ENCODE results near the gene CRYBA2.

The CRYBA2 gene

DNA sequence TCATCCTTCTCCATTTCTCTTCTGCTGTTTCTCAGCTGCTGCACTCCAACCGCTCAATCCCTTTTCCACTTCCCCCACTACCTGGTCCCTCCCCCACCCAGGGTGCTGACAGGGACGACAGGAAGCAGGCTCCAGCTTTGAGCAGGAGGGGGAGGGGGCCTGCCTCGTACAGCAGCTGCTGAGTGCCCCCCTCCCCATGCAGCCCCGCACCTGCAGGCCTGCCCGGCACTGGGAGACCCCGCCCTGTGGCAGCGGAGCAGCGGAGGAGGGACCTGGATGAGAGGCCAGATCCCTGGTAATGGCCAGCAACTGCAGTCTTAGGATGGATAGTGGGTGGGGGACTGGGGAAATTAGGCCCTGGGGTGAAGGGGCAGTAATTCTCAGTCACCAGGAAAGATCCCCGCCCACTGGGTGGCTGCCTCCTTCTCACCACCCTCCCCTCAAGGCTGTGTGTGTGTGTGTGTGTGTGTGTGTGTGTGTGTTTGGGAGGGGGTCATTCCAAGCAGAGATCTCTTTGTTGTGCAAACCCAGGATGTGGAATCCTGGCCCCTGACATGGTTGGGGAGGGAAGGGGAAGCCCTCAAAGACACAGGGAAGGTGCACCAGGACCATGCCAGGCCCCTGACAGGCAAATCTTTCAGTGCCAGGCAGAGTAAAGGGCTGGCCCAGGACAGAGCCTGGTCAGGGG is 6.8 kb upstream of the CRYBA2 start:
- DNase-seq (ENCODE audit: low read depth in 4 of 4, low spot score in 1 of 4), result no peak

DNA sequence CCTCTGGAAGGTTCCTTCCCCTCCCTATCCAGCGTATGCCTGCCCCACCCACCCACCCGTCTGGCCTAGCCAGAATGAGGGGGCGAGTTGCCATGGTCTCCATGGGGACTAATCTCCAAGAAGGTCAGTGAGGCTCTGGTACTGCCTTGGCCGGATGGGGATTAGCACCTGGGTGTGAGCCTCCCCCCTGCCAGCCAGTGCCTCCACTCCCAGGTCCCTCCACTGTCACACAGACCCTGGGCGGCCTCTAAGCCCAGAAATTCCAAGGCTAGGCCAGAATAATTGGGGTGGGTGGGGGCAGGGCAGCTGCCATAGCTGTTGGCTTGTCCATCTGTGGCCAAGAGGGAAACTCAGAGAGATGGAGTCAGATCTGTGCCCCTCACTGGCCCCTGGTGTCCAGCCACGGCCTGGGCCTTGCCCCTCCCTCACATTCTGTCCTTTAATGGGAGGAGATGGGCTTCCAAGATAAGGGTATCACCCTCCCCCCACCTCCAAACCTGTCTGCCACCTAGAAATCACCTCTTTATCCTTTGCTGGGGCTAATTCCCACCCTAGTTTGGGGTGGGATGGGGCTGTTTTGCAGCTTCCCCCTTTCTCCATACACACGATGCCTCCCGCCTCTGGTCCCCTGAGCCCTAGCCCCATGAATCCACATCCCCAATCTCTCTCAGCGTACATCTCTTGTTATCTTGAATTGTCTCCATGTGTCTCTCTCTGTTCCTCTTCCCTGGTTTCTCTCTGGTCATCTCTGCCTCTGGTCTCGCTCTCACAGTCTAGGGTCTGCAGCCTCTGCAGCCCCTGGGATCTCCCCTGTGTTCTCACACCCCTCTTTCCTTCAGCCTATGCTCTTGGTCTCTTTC is 6.0 kb upstream of the CRYBA2 start:
- no peak for DNase-seq (ENCODE audit: low read depth in 4 of 4, low spot score in 1 of 4)

DNA sequence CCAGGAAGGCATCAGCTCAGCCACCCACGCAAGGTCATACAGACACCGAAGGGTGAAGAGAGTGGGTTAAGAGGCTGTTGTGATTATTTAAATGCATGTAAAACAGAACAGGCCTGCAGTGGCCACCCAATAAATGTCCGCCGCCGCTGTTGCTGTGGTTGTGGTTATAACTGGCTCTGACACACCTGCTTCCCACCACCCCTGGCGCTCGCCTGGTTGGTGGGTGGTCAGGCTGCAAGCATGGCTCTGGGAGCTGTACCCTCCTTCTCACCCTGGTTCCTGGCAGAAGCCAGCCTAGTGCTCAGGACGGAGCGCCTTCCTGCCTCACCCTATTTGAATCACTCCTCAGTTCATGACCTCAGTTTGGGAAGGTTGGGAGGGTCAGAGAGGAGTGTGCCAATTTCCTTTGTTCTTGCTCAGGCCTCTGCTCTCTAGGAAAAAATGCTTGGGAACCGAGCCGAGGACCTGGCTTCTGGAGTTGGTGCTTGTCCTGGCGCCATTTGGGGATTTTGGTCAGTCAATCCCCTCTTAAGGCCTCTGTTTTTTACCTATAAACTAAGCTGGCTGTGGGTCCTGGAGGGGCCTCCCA is 5.3 kb upstream of the CRYBA2 start:
- no peak for DNase-seq (ENCODE audit: low read depth in 4 of 4, low spot score in 1 of 4)

DNA sequence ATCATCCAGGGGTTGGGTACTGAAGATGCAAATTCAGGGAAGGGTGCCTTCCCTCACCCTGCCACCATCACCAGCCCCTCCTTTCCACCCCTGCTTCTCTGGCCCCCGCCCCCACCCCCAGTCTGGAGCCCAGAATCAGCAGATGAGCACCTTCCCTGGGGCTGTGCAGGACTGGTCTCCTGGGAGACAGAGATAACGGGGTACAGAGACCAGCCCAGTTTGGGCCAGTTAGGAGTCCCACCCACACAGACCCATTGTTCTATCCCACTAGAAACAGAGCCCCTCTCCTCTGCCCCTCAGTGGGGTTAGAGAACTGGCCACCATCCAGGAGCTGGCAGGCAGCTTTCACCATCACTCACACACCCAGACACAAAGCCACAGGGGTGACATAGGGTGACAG is 4.5 kb upstream of the CRYBA2 start:
- no peak for DNase-seq (ENCODE audit: low read depth in 4 of 4, low spot score in 1 of 4)

DNA sequence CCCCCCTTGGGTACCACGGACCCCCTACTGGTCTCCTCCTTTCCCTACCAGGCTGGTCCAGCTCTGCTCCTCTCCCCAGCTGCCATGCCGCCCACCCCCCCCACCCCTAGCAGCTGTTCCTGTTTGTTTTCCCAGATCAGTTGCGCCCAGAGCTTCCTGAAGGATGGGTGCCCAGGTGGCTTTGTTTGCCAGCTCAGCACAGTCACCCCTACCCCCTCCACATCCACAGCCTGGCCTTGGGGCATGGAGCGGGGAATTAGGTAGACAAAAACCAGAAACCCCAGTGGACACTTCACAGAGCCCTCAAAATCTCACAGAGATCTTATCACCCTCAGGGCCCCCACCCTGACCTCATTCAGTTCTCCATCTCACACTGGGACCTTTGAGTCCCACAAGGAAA is 3.7 kb upstream of the CRYBA2 start:
- no peak for DNase-seq (ENCODE audit: low read depth in 4 of 4, low spot score in 1 of 4)

DNA sequence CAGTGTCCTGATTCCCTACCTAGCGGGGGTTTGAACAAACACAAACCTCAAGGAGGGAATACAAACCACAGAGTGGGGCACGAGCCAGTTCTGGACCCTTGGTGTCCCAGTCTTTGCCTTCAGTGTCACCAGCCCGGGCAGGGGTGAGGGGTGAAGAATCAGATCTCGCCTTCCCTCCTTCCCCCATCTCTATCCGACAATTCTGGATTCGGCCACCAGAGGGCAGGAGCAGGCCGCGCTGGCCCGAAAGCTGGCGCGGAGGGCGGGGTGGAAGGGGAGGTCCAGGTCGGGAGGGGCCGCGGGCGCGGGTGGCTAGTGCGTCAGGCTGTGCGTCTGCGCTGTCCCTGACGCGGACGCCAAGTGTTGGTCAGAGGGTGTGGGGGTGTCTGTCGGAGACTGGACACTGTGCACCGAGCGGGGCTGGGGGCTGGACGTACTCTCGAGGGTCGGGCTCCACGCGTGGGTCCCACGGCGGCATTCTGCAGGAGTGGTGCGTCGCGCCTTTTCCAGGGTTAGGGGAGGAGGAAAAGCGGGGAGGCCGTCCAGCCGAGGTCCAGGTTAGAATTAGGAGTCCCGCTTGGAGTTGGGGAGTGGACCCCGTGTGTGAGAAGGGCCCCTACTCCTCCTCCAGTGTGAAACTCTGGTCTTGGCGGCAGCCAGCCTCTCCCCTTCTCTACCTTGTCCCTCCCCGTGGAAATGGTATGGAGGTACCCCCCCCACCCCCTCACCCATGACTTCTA is 2.9 kb upstream of the CRYBA2 start:
- peak; percentile 70 to 84 (median 72) for DNase-seq (ENCODE audit: low read depth in 4 of 4, low spot score in 1 of 4)

DNA sequence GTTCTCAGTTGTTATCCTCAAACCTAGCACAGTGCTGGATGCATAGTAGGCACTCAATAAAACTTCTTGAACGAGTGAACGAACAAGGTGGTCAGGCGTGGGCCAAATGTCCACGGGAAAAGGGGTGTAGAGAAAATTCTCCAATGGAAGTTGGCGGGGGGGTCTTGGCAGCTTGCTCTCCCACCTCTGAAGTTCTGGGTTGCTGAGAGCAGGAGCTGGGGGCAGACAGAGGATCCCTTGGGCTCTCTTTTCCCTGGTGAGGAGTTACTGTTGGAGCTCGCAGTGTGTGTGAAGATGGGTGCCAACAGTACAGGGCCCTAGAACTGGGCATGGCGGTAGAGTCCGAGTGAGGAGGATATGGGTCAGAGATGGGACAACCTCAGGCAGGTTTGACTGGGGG is 2.3 kb upstream of the CRYBA2 start:
- DNase-seq (ENCODE audit: low read depth in 4 of 4, low spot score in 1 of 4), result no peak

DNA sequence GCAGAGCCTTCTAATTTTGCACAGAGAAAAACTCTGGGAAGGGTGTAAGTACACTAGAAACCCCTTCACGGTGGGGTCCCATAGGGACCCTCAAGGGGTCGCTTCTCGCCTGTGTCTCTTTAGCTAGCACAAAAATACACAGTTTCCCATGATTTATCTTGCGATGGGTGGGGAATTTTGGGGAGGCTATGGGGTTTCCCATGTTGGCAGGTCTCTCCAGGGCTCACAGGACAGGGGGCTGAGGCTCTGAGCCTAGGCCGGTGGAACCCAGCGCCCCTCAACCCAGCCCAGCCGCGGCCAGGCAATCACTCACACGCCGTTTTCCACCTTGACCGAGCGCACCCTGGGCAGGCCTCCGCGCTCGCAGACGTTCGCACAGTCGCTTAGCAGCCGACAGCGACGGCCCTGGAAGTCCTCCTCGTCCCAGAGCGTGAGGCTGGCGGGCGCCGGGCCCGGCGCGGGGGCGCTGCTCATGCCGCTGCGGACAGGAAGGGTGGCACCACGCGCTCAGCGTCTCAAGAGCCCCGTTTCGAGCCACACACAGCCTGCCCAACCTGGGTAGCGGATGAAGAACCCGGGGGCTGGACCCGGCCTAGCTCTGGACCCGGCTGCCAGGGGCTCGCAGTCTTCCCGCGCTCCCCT is 398 bp downstream of the CRYBA2 start:
- DNase-seq (ENCODE audit: low read depth in 4 of 4, low spot score in 1 of 4), result no peak

DNA sequence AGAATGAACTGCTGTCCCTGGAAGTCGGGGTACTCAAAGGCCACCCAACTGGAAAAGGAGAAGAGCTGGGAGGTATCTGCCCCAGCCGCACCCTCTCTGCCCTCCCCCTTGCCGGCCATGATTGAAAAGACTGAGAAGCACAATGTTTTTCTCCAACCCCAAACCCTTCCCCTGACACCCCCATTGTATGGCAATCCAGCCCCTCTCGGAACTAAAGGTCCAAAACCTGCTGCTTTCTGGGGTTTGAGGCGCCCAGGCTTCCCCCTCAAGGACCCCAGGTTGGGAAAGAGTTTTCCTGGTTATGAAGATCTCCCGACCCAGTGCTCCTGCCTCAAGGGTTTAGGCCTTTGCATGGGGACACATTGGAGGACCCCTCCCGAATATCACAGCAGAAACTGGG is 1.0 kb downstream of the CRYBA2 start:
- no peak for DNase-seq (ENCODE audit: low read depth in 4 of 4, low spot score in 1 of 4)

DNA sequence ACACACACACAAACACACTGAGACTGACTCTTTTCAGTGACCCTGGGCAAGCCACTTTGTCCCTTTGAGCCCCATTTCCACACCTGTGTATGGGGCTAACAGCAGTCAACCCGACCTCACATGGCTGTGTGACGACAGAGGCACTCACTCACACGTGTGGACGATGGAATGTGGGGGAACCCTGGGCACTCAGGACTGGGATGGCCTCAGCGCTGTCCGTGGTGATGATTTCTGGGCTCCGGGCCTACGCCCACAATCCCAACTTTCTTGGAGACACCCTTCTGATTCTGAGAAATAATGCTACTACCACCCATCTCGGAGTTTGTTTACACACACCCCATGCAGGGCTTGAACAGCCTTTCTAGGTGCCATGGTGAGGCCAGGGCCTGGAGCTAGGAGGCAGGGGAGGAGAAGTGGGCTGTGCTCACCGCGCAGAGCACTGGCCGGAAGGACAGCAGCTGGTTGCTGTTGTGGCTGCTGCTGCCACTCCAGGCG is 1.5 kb downstream of the CRYBA2 start:
- DNase-seq (ENCODE audit: low read depth in 4 of 4, low spot score in 1 of 4), result no peak

DNA sequence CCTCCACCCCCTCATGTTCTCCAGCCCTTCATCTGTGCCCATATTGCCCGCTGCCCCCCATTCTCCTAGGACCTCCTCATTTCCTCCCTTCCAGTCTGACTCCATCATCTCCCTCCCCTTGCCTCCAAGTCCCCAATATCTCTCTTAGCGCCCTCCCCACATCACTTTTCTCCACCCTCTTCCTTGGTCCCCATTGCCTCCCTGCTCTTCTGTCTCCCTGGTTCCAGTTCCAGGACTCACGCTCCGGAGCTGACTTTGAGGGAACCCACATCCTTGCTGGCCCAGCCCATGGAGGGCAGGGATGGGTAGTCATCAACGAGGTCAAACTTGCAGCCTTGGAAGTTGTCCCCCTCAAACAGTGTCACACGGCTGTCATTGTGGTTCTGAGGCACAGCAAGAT is 2.6 kb downstream of the CRYBA2 start:
- no peak for DNase-seq (ENCODE audit: low read depth in 4 of 4, low spot score in 1 of 4)

DNA sequence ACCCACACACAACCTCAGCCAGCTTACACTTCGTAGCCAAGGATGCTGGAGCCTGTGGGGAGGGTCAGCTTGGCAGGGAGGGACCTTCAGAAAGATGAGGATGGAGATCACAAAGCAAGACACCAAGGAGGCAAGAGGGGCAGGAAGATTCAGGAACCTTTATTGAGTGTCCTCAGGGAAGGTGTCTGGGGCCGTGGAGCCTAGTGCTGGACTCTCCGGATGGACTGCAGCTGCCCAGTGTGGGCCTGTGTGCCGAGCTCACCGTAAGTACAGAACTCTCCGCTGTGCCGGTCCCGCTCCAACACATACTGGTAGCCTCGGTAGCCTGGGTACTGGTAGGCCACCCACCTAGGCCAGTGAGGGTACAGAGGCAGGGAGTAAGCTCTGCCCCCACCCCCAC is 3.2 kb downstream of the CRYBA2 start:
- no peak for DNase-seq (ENCODE audit: low read depth in 4 of 4, low spot score in 1 of 4)

DNA sequence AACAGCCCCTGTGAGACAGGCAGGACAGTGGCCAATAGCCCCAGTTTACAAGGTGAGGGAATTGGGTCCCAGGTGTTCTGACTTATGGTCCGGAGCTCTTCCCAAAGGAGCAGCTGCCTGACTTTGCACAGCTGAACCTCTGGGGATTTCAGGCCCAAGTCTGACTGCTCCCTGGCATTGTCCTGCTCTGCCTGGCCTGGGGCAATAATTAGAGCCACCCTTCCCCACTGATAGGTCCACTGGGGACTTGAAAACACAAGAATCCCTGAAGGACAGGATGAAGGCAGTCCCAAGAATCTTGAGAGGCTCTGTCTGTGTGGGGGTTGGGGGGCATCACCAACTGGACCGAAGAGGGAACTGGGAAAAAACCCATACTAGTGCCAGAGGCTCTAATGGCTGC is 4.6 kb downstream of the CRYBA2 start:
- DNase-seq (ENCODE audit: low read depth in 4 of 4, low spot score in 1 of 4), result no peak

DNA sequence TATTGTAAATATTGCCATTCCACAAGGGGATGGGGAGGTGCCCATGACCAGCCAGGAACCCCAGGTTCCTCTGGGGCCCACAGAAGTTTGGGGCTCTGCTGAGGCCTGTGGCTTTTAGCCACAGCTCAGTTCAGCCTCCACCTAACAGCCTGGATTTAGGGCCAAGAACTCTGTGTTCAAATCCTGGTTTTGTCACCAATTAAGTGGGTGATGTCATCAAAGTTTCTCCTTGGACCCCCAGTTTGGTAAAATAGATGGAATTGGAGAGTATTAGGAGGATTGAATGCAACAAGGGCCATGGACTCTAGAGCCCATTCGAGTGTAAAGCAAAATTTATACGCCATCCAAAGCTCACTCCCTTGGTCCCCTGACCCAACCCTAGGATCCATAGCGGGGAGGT is 5.1 kb downstream of the CRYBA2 start:
- DNase-seq (ENCODE audit: low read depth in 4 of 4, low spot score in 1 of 4), result no peak

DNA sequence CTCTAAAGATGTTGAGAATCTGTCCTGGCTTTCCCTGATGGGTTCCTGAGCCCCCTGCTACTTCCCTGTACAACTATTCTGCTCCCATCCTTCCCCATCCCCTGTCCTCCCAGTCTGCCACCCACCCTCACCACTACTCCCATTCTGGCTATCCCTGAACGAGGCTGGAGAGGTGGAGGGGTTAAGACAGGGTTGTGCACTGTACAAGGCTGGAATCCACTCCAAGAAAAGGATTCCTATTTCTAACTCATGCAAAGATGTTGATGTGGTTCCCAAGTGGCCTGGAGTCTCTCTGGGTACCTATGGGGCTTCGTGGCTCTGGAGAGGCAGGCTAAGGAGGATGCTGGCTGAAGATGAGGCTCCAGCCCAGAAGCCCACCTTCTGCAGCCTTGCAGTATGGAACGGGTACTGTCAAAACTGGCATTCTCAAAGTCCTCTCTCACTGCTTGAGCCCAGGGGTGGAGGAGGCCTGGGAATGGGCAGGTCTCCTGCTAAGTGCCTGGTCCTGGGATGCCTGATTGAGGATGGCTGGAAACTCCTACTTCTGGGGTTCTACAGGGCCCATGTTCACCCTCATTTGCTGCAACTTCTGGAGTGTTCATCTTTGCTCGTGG is 7.0 kb downstream of the CRYBA2 start:
- no peak for DNase-seq (ENCODE audit: low read depth in 4 of 4, low spot score in 1 of 4)

DNA sequence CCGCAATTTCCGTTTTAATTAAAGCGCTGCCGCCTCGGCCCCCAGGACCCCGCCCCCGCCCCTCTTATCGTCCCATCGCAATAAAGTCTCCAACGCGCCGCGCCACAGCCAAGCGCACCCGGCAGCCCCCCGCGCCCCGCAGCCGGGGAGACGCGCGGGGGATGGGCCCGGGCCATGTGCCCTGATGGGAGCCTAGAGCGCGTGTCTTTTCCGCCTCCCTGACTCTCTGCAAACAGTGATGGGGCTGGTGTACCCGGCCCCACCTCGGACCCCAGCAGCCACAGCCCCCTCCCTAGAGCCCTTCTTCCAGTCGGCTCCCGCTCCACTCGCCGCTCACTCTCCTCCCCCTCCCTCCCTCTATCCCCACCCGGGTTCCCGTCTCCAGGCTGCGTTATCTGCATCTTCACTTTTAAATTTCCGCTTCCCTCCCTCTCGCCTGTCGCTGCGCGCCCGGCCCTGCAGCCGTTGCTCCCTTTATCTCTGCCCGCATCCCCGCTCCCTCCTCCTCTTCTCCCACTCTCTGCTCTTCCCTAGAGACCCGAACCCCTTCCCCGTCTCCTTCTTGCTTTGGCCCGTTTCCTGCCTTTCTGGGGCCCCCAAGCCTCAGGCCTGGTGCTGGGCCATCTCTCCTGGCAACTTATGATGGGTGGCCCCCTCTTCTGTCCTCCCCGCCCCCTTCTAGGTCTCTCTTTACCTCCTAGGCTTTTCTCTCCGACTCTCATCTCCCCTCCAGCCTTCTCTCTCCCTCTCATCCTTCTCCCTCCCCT is 7.7 kb downstream of the CRYBA2 start:
- no peak for DNase-seq (ENCODE audit: low read depth in 4 of 4, low spot score in 1 of 4)

DNA sequence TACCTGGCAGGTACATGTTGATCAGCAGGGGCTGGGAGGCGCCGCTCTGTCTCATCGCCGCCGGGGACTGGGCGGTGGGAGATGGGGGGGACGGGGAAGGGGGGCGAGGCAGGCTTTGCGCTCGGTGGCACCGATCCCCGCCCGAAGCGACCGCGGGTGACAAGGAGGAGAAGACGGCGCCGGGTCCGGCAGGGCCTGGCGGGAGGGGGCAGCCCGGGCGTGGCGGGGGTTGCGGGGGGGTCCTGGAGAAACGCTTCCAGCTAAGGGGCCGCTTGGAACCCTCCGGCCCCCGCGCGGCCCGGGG is 8.2 kb downstream of the CRYBA2 start, which contains the start of gene FEV:
TSS of gene FEV (minus strand) at position 164 of the 304 bp plus-strand sequence. CDS start at position 55, 109 bp downstream.
- no peak for DNase-seq (ENCODE audit: low read depth in 4 of 4, low spot score in 1 of 4)

DNA sequence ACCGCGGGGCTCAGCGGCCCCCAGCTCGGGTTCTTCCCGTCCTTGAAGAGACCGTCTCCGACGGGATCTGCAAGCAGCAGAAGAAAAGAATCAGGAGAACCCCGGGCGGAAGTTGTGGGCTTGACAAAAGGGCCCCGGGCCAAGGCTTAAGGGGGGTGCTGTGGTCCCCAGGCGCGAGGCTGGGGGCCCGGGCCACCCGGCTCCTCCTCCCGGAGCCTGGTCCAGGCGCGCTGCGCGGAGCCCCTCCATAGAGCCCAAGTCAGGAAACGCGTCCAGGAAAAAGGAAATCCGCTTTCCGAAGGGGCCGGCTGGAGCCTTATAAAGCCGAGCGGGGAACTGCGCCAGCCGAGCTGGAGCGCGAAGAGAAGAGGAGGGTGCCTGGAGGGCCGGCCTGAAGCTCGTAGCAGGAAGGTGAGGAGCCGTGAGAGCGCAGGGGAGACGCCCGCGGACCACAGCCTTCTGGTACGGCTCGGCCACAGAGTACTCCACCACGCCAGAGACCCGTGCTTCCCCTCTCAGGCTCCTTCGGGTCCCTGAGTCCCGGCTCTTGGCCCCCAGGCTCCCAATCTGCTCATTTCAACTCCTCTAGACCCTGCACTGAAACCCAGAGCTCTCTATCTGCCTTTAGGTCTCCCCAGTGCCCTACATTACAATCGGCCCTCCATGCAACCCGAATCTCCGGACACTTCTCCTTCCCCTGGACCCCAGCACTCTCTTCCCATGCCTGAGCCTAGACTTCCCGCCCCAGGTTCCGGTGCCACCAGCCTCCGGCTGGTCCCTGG is 8.8 kb downstream of the CRYBA2 start:
- no peak for DNase-seq (ENCODE audit: low read depth in 4 of 4, low spot score in 1 of 4)

DNA sequence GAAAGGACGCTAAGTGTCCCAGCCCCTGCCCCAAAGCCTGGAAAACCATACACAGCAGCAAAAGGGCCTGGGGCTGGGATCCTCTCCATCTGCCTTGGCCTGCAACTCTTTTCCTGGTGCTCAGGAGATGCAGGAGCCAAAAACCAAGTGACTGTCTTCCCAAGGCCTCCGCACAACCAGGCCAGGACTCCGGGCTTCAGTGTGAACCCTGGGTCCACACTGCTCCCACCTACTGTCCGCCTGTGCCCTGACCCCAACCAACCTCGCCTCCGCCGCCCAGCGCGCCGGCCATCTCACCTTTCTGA is 9.3 kb downstream of the CRYBA2 start:
- DNase-seq (ENCODE audit: low read depth in 4 of 4, low spot score in 1 of 4), result no peak
